WTC11 (cell line): Measurements from ENCODE around the gene PRAMEF11. TPM values are rescaled to one million over a fixed set of nuclear protein-coding genes. Genes with fewer than 3 reads are reported as not detected.

Experiments used
- ATAC-seq: fragments of 200-7000 bp; cut with Tn5 transposase; 2 replicates; pipeline ENCODE4 v1.10.0; 2021; ENCODE audit warnings: mild to moderate bottlenecking, moderate library complexity
- CTCF ChIA-PET: fragments of 300-600 bp; sonication (Branson Sonifier 250); formaldehyde crosslinking; loops from one replicate; lab custom pipeline; 2021; ENCODE audit warnings: antibody characterized with exemption; lab: Charles Lee
- POLR2A ChIA-PET: fragments of 350-600 bp; sonication (Branson Sonifier 250); formaldehyde crosslinking; loops from one replicate; lab custom pipeline; 2021; ENCODE audit warnings: antibody characterized with exemption; lab: Charles Lee
- DNase-seq: peaks from one replicate; pipeline ENCODE4 v3.0.0; 2021; ENCODE audit warnings: low spot score
- H3K27ac Mint-ChIP-seq: 2 replicates; pipeline ENCODE4 v1.8.0; 2021; ENCODE audit warnings: mixed read lengths
- H3K27me3 Mint-ChIP-seq: 2 replicates; pipeline ENCODE4 v1.8.0; 2021; ENCODE audit warnings: low read depth, mild to moderate bottlenecking, moderate library complexity, mixed read lengths
- H3K36me3 Mint-ChIP-seq: 2 replicates; pipeline ENCODE4 v1.8.0; 2021; ENCODE audit warnings: mixed read lengths
- H3K4me1 Mint-ChIP-seq: 2 replicates; pipeline ENCODE4 v1.8.0; 2022; ENCODE audit warnings: mixed read lengths
- H3K4me3 Mint-ChIP-seq: 2 replicates; pipeline ENCODE4 v1.8.0; 2021; ENCODE audit warnings: mild to moderate bottlenecking, moderate library complexity, mixed read lengths
- H3K9me3 Mint-ChIP-seq: 2 replicates; pipeline ENCODE4 v1.8.0; 2021; ENCODE audit warnings: mixed read lengths
- ATF1 ChIP-seq: sonication (generic); formaldehyde crosslinking; IDR thresholded peaks from 2 replicates; pipeline ENCODE4 v1.8.1; 2023; ENCODE audit warnings: mild to moderate bottlenecking, moderate library complexity, missing genetic modification reagents
- ATF2 ChIP-seq: sonication (generic); formaldehyde crosslinking; IDR thresholded peaks from 2 replicates; pipeline ENCODE4 v1.8.1; 2022; ENCODE audit warnings: low read depth, missing genetic modification reagents, borderline replicate concordance
- CREM ChIP-seq: sonication (generic); formaldehyde crosslinking; IDR thresholded peaks from 2 replicates; pipeline ENCODE4 v1.8.1; 2022; ENCODE audit warnings: mild to moderate bottlenecking, missing genetic modification reagents, moderate library complexity
- E2F5 ChIP-seq: sonication (generic); formaldehyde crosslinking; IDR thresholded peaks from 2 replicates; pipeline ENCODE4 v1.8.1; 2022; ENCODE audit warnings: mild to moderate bottlenecking, moderate library complexity, missing genetic modification reagents
- EMX1 ChIP-seq: fragments of 250-450 bp; sonication (Bioruptor Pico); IDR thresholded peaks from 2 replicates; pipeline ENCODE4 v1.8.0; 2021; ENCODE audit warnings: mild to moderate bottlenecking
- FOXK1 ChIP-seq: sonication (generic); formaldehyde crosslinking; IDR thresholded peaks from 2 replicates; pipeline ENCODE4 v1.8.0; 2022; ENCODE audit warnings: mild to moderate bottlenecking, moderate library complexity, missing genetic modification reagents
- FOXP4 ChIP-seq: sonication (generic); formaldehyde crosslinking; IDR thresholded peaks from 2 replicates; pipeline ENCODE4 v1.8.0; 2022; ENCODE audit warnings: mild to moderate bottlenecking, missing genetic modification reagents
- HMGXB4 ChIP-seq: sonication (generic); formaldehyde crosslinking; IDR thresholded peaks from 2 replicates; pipeline ENCODE4 v1.8.1; 2023; ENCODE audit warnings: mild to moderate bottlenecking, moderate library complexity, missing genetic modification reagents
- IRF1 ChIP-seq: sonication (generic); formaldehyde crosslinking; IDR thresholded peaks from 2 replicates; pipeline ENCODE4 v1.8.0; 2023; ENCODE audit warnings: missing genetic modification reagents
- IRF2 ChIP-seq: sonication (generic); formaldehyde crosslinking; IDR thresholded peaks from 2 replicates; pipeline ENCODE4 v1.8.0; 2022; ENCODE audit warnings: low read depth, missing genetic modification reagents, borderline replicate concordance
- MLX ChIP-seq: sonication (generic); formaldehyde crosslinking; IDR thresholded peaks from 2 replicates; pipeline ENCODE4 v1.8.1; 2023; ENCODE audit warnings: mild to moderate bottlenecking, missing genetic modification reagents, moderate library complexity
- NFYB ChIP-seq: sonication (generic); formaldehyde crosslinking; conservative IDR thresholded peaks from 2 replicates; pipeline ENCODE4 v1.8.0; 2022; ENCODE audit warnings: low read depth, missing genetic modification reagents
- RORB ChIP-seq: fragments of 250-450 bp; sonication (Bioruptor Pico); IDR thresholded peaks from 2 replicates; pipeline ENCODE4 v1.9.0; 2021; ENCODE audit warnings: mild to moderate bottlenecking
- STAT6 ChIP-seq: sonication (generic); formaldehyde crosslinking; conservative IDR thresholded peaks from 2 replicates; pipeline ENCODE4 v1.8.1; 2023; ENCODE audit warnings: mild to moderate bottlenecking, low read depth, missing genetic modification reagents, moderate library complexity
- ZBTB43 ChIP-seq: sonication (generic); formaldehyde crosslinking; IDR thresholded peaks from 2 replicates; pipeline ENCODE4 v1.8.1; 2023; ENCODE audit warnings: mild to moderate bottlenecking, missing genetic modification reagents
- ZNF396 ChIP-seq: fragments of 250-450 bp; sonication (Bioruptor Pico); IDR thresholded peaks from 2 replicates; pipeline ENCODE4 v1.8.0; 2021; ENCODE audit warnings: mild to moderate bottlenecking, moderate library complexity, borderline replicate concordance
- ZNF425 ChIP-seq: fragments of 250-450 bp; sonication (Bioruptor Pico); conservative IDR thresholded peaks from 2 replicates; pipeline ENCODE4 v1.9.0; 2021; ENCODE audit warnings: mild to moderate bottlenecking
- ZNF512 ChIP-seq: sonication (generic); formaldehyde crosslinking; IDR thresholded peaks from 2 replicates; pipeline ENCODE4 v1.8.1; 2022; ENCODE audit warnings: missing genetic modification reagents, borderline replicate concordance
- total RNA-seq: library from RNA; stranded (reverse); gene quantifications from 3 replicates; pipeline ENCODE4 v1.2.3, GENCODE V29; 2021

The PRAMEF11 gene
- total RNA-seq, 1 experiment from 2014 or later: not detected

GRCh38 chr1:12778907-12779306, 52.3 kb downstream of the PRAMEF11 start:
- no peak for ATAC-seq
- Mint-ChIP-seq H3K27ac (no peak overlapping the region), H3K27me3 (peaks cover 10% of the 10 kb centered on the region; the same call in 1 of the 2 replicates), H3K9me3 (peaks cover 2% of the 10 kb centered on the region), H3K4me3 (no peak overlapping the region)
- CTCF ChIA-PET: no interaction called here
- TF ChIP-seq E2F5: no peak
- no peak for TF ChIP-seq FOXK1 (CRISPR knock-in tag)
- no peak for TF ChIP-seq FOXP4 (CRISPR knock-in tag)
- no peak for TF ChIP-seq ZBTB43 (CRISPR knock-in tag)
- TF ChIP-seq EMX1 (CRISPR knock-in tag): no peak
- no peak for TF ChIP-seq MLX
- TF ChIP-seq STAT6 (CRISPR knock-in tag): no peak
- no peak for TF ChIP-seq ATF1 (CRISPR knock-in tag)
- no peak for TF ChIP-seq RORB
- TF ChIP-seq, all 79 proteins: peak for 0
- POLR2A ChIA-PET: no interaction called here
- peaks cover 13% of the 10 kb centered on the region for H3K4me1 Mint-ChIP-seq
- H3K36me3 Mint-ChIP-seq: peaks cover 1% of the 10 kb centered on the region; the same call in 1 of the 2 replicates
- DNase-seq: no peak

- no peak for ATAC-seq
- TF ChIP-seq ATF2 (CRISPR knock-in tag) (no peak), NFYB (CRISPR knock-in tag) (no peak), ZNF512 (no peak), IRF2 (CRISPR knock-in tag) (no peak), CREM (CRISPR knock-in tag) (no peak), ZNF425 (CRISPR knock-in tag) (no peak), HMGXB4 (CRISPR knock-in tag) (no peak), IRF1 (no peak), ZNF396 (CRISPR knock-in tag) (no peak), FOXK1 (CRISPR knock-in tag) (no peak)
Measured at GRCh38 chr1:12778061-12778460, 53.1 kb downstream of the PRAMEF11 start.

More at GRCh38 chr1:12778061-12778460, 53.1 kb downstream of the PRAMEF11 start:
- Mint-ChIP-seq H3K9me3 (peaks cover 4% of the 10 kb centered on the region; the same call in 1 of the 2 replicates), H3K4me1 (peaks cover 9% of the 10 kb centered on the region), H3K27ac (no peak overlapping the region), H3K4me3 (no peak overlapping the region), H3K36me3 (no peaks in the 10 kb centered on the region), H3K27me3 (peaks cover 11% of the 10 kb centered on the region)
- no peak for DNase-seq
- POLR2A ChIA-PET: no interaction called here
- CTCF ChIA-PET: no interaction called here
